Measurements from ENCODE around the gene SNX1.

DNA sequence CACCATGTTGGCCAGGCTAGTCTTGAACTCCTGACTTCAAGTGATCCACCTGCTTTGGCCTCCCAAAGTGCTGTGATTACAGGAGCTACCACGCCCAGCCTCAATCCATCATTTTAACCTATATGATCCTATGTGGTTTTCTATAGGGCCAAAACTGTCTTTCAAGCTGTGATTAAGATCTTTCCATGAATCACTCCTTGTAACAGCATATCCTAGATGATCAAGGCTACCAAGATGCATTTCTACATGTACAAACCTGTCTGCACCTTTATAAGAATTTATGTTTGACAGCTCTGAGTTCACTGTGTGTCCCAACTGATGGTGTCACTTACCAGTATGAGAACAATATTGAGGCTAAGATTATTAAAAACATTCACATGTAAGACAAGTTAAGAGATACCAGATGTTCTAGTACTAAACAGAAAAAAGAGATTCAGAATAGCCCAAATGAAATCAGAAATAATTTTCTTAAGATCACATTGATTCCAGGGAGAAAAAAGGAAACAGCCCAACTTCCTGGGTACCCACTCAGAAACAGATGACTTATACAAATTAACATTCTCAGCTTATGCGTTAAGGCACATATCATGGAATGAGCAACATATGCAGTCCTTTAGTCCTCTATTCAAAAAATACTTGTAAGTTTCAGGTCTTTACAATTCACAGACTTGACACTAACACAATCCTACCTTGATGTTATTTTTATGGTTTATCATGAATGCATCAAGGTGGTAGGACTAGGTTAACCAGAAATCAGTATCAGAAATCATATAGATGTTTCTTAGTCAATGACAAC is 91.8 kb downstream of the SNX1 start:
- TF ChIP-seq POLR2A (IDR thresholded peaks at IDR 0.05; ENCODE audit: low read depth, low read length) (no peak), POLR2AphosphoS5 (IDR thresholded peaks at IDR 0.05; ENCODE audit: low read depth, low read length) (no peak), TAF1 (IDR thresholded peaks at IDR 0.05; ENCODE audit: borderline replicate concordance, low read depth, low read length) (no peak)

All from GM12892 (cell line).